MM.1S (cell line): ENCODE measurements around the gene SAMD14.

Experiments
- DNase-seq: peaks from one replicate; pipeline ENCODE4 v3.0.0-alpha.2; 2015
- H2AFZ ChIP-seq: fragments of 300-600 bp; sonication (generic); 2 replicates; pipeline ENCODE4 v1.6.0; 2016; ENCODE audit warnings: antibody characterized with exemption, low read length
- H3F3A ChIP-seq: fragments of 300-600 bp; sonication (generic); 2 replicates; pipeline ENCODE4 v1.6.1; 2016; ENCODE audit warnings: mild to moderate bottlenecking, antibody characterized with exemption, low read length, moderate library complexity, mixed read lengths; ENCODE audit not compliant: insufficient read depth
- H3K27ac ChIP-seq: fragments of 300-600 bp; sonication (generic); 2 replicates; pipeline ENCODE4 v1.5.1; 2016; ENCODE audit warnings: mild to moderate bottlenecking, low read length
- H3K27me3 ChIP-seq: fragments of 300-600 bp; sonication (generic); replicated peaks from 2 replicates; pipeline ENCODE4 v1.6.0; 2016; ENCODE audit warnings: low read length; ENCODE audit not compliant: insufficient read depth
- H3K36me3 ChIP-seq: fragments of 300-600 bp; sonication (generic); replicated peaks from 2 replicates; pipeline ENCODE4 v1.6.1; 2016; ENCODE audit warnings: mild to moderate bottlenecking, low read length, mixed read lengths; ENCODE audit not compliant: insufficient read depth
- H3K4me1 ChIP-seq: fragments of 300-600 bp; sonication (generic); 2 replicates; pipeline ENCODE4 v1.6.1; 2016; ENCODE audit warnings: low read length, mixed read lengths
- H3K4me2 ChIP-seq: fragments of 300-600 bp; sonication (generic); 2 replicates; pipeline ENCODE4 v1.6.0; 2016; ENCODE audit warnings: low read depth, low read length
- H3K4me3 ChIP-seq: fragments of 300-600 bp; sonication (generic); 2 replicates; pipeline ENCODE4 v1.5.1; 2016; ENCODE audit warnings: low read length, mixed read lengths
- H3K79me2 ChIP-seq: fragments of 300-600 bp; sonication (generic); 2 replicates; pipeline ENCODE4 v1.6.1; 2016; ENCODE audit warnings: mixed run types, low read length, mixed read lengths
- H3K9ac ChIP-seq: fragments of 300-600 bp; sonication (generic); 2 replicates; pipeline ENCODE4 v1.6.1; 2016; ENCODE audit warnings: low read length, mixed read lengths
- H3K9me2 ChIP-seq: fragments of 300-600 bp; sonication (generic); replicated peaks from 2 replicates; pipeline ENCODE4 v1.6.1; 2016; ENCODE audit warnings: mild to moderate bottlenecking, low read length, mixed read lengths; ENCODE audit not compliant: insufficient read depth
- H3K9me3 ChIP-seq: fragments of 300-600 bp; sonication (generic); replicated peaks from 2 replicates; pipeline ENCODE4 v1.6.1; 2016; ENCODE audit warnings: mild to moderate bottlenecking, low read length, mixed read lengths; ENCODE audit not compliant: insufficient read depth
- H4K20me1 ChIP-seq: fragments of 300-600 bp; sonication (generic); 2 replicates; pipeline ENCODE4 v1.6.1; 2016; ENCODE audit warnings: mild to moderate bottlenecking, low read length, moderate library complexity, mixed read lengths; ENCODE audit not compliant: insufficient read depth
- CTCF ChIP-seq: fragments of 300-600 bp; sonication (generic); IDR thresholded peaks from 2 replicates; pipeline ENCODE4 v1.5.1; 2016; ENCODE audit warnings: antibody characterized with exemption, low read length, mixed read lengths
- EZH2 ChIP-seq: fragments of 300-600 bp; sonication (generic); optimal IDR thresholded peaks from 2 replicates; pipeline ENCODE3; 2017; ENCODE audit warnings: low read depth, mild to moderate bottlenecking, antibody characterized with exemption, low read length, mixed read lengths
- EZH2phosphoT487 ChIP-seq: fragments of 300-600 bp; sonication (generic); IDR thresholded peaks from 2 replicates; pipeline ENCODE4 v1.6.1; 2018; ENCODE audit warnings: antibody characterized with exemption, low read length

The SAMD14 gene

GRCh38 chr17:50129728-50130558 is at the start of gene SAMD14:
SAMD14 (minus strand) TSS chr17:50130160; CDS start chr17:50124959, 5,201 bp downstream.
- TF ChIP-seq EZH2 (no peak), EZH2phosphoT487 (no peak), CTCF (no peak)
- no peak within 1 kb of the TSS for H3K27ac ChIP-seq
- H2AFZ ChIP-seq = peak within 1 kb of the TSS; percentile 53; the same call in 1 of the 2 replicates
- H3K9ac ChIP-seq = peak within 1 kb of the TSS; percentile 35; the same call in 1 of the 2 replicates
- H3F3A ChIP-seq = peaks cover 11% of the 10 kb centered on the region; the same call in 1 of the 2 replicates
- H3K4me2 ChIP-seq = peak within 1 kb of the TSS; percentile 93
- no peaks in the 10 kb centered on the region for H4K20me1 ChIP-seq
- H3K9me2 ChIP-seq = no peaks in the 10 kb centered on the region
- H3K4me1 ChIP-seq = peaks cover 11% of the 10 kb centered on the region
- no peaks in the 10 kb centered on the region for H3K79me2 ChIP-seq
- no peaks in the 10 kb centered on the region for H3K36me3 ChIP-seq
- DNase-seq = no peak
- H3K4me3 ChIP-seq = peak within 1 kb of the TSS; percentile 64
- H3K9me3 ChIP-seq = no peaks in the 10 kb centered on the region
- peaks cover 12% of the 10 kb centered on the region for H3K27me3 ChIP-seq

- Histone ChIP-seq H3F3A (no peaks in the 10 kb centered on the region), H3K27ac (no peak overlapping the region), H3K27me3 (no peaks in the 10 kb centered on the region), H4K20me1 (no peaks in the 10 kb centered on the region), H3K4me1 (peaks cover 9% of the 10 kb centered on the region), H3K9me3 (no peaks in the 10 kb centered on the region), H2AFZ (peak overlapping the region; percentile 66), H3K4me2 (peak overlapping the region; percentile 37; the same call in 1 of the 2 replicates), H3K9ac (no peak overlapping the region), H3K9me2 (no peaks in the 10 kb centered on the region), H3K79me2 (no peaks in the 10 kb centered on the region), H3K36me3 (no peaks in the 10 kb centered on the region), H3K4me3 (no peak overlapping the region)
- TF ChIP-seq EZH2phosphoT487 = no peak
- peak; percentile 85 for TF ChIP-seq CTCF
- TF ChIP-seq EZH2 = no peak
- DNase-seq = peak; percentile 73
These were observed 48.2 kb upstream of the SAMD14 start for GRCh38 chr17:50177983-50178834.

- H3K4me3 ChIP-seq = no peak overlapping the region
- no peaks in the 10 kb centered on the region for H3K27me3 ChIP-seq
- H3K9me3 ChIP-seq = no peaks in the 10 kb centered on the region
- H3K27ac ChIP-seq = no peak overlapping the region
- H4K20me1 ChIP-seq = no peaks in the 10 kb centered on the region
- no peaks in the 10 kb centered on the region for H3F3A ChIP-seq
- no peak overlapping the region for H3K4me2 ChIP-seq
- no peaks in the 10 kb centered on the region for H3K79me2 ChIP-seq
- no peaks in the 10 kb centered on the region for H3K9me2 ChIP-seq
- H2AFZ ChIP-seq = no peak overlapping the region
- DNase-seq = no peak
- no peaks in the 10 kb centered on the region for H3K36me3 ChIP-seq
- peaks cover 9% of the 10 kb centered on the region; the same call in 1 of the 2 replicates for H3K4me1 ChIP-seq
- no peak overlapping the region for H3K9ac ChIP-seq
- TF ChIP-seq CTCF (no peak), EZH2phosphoT487 (no peak), EZH2 (no peak)
These were observed 47.5 kb upstream of the SAMD14 start for GRCh38 chr17:50177476-50177875.
